HEK293T (cell line): Measurements from ENCODE around the gene WNT9B.

ENCODE experiments used
- CTCF ChIA-PET: fragments of 350-600 bp; formaldehyde crosslinking; extraction: SDS; loops from one replicate; lab custom pipeline; 2021; ENCODE audit warnings: antibody characterized with exemption, inconsistent platforms; lab: Yijun Ruan, JAX
- POLR2A ChIA-PET: fragments of 350-600 bp; formaldehyde crosslinking; extraction: SDS; loops from one replicate; lab custom pipeline; 2020; ENCODE audit warnings: antibody characterized with exemption, inconsistent platforms; lab: Yijun Ruan, JAX
- DNase-seq: peaks from one replicate; pipeline ENCODE4 v3.0.0; 2012; ENCODE audit warnings: mixed read lengths; ENCODE audit errors: extremely low spot score
- ARNT ChIP-seq: fragments of 450-650 bp; IDR thresholded peaks from 2 replicates; pipeline ENCODE4 v1.6.1; 2017; ENCODE audit warnings: mild to moderate bottlenecking
- BHLHE40 ChIP-seq: fragments of 450-650 bp; IDR thresholded peaks from 2 replicates; pipeline ENCODE4 v1.6.1; 2016; ENCODE audit warnings: mild to moderate bottlenecking, moderate library complexity, borderline replicate concordance
- CTBP1 ChIP-seq: fragments of 450-650 bp; IDR thresholded peaks from 2 replicates; pipeline ENCODE4 v1.6.1; 2016; ENCODE audit warnings: borderline replicate concordance
- ELF4 ChIP-seq: fragments of 450-650 bp; IDR thresholded peaks from 2 replicates; pipeline ENCODE4 v1.6.1; 2017; ENCODE audit warnings: antibody characterized with exemption
- FOXA1 ChIP-seq: fragments of 450-650 bp; IDR thresholded peaks from 2 replicates; pipeline ENCODE4 v1.6.1; 2016; ENCODE audit warnings: mild to moderate bottlenecking
- FOXK2 ChIP-seq: fragments of 450-650 bp; IDR thresholded peaks from 2 replicates; pipeline ENCODE4 v1.6.1; 2016; ENCODE audit warnings: mild to moderate bottlenecking
- FOXM1 ChIP-seq: fragments of 450-650 bp; IDR thresholded peaks from 2 replicates; pipeline ENCODE4 v1.6.1; 2017; ENCODE audit warnings: mild to moderate bottlenecking, borderline replicate concordance
- HDGF ChIP-seq: fragments of 450-650 bp; IDR thresholded peaks from 2 replicates; pipeline ENCODE4 v1.6.1; 2017; ENCODE audit warnings: antibody characterized with exemption, borderline replicate concordance
- LEF1 ChIP-seq: fragments of 450-650 bp; IDR thresholded peaks from 2 replicates; pipeline ENCODE4 v1.6.1; 2017; ENCODE audit warnings: mild to moderate bottlenecking, borderline replicate concordance
- NFRKB ChIP-seq: fragments of 450-650 bp; IDR thresholded peaks from 2 replicates; pipeline ENCODE4 v1.6.1; 2016; ENCODE audit warnings: mild to moderate bottlenecking, moderate library complexity
- PKNOX1 ChIP-seq: fragments of 450-650 bp; IDR thresholded peaks from 2 replicates; pipeline ENCODE4 v1.6.1; 2016
- SP1 ChIP-seq: fragments of 450-650 bp; IDR thresholded peaks from 2 replicates; pipeline ENCODE4 v1.6.1; 2017
- SUZ12 ChIP-seq: fragments of 450-650 bp; IDR thresholded peaks from 2 replicates; pipeline ENCODE4 v1.6.1; 2016; ENCODE audit warnings: mild to moderate bottlenecking
- TARDBP ChIP-seq: fragments of 450-650 bp; IDR thresholded peaks from 2 replicates; pipeline ENCODE4 v1.6.1; 2016
- ZNF384 ChIP-seq: fragments of 450-650 bp; IDR thresholded peaks from 2 replicates; pipeline ENCODE4 v1.6.1; 2016

The WNT9B gene

DNA sequence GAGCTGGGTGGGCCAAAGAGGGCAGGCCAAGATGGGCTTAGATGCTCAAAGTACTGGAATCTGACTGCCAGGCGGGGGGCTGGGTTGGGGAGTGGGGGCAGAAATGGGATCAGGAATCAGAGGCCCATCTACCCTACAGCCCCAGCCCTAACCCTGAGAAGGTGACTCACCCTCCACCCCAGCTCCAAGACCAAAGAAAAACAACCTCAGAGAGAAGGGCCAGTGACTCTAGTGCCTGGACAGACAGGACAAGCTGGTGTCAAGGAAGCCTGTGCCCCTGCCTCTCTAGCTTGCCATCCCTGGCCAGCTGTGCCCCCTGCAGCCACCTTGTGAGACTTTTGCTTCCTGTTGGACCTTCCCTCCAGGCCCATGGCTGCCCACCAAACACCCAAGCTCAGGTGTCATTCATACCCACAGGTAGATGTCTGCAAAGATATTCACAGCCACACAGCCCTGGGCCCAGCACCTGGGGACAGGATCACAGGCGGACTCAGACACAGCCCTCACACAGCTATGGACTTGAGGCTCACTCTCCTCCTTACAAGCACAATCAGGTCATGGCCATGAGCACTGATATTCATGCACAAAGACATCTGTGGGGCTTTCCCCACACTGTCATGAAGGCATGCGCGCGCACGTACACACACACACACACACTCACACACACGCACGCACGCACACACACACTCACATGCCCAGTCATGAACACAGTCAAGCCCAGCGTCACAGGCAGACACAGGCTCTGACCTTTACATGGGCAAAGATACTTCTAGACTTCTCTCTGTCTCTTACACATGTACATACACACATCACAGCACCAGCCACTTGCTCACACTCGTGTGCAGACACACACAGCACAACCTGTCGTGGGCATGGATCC is 35.7 kb upstream of the WNT9B start:
- ChIA-PET CTCF (interaction anchor here (0.8 kb wide), 1 partner anchor 20 kb away, joined by 5 read pairs; no protein-coding TSS in a partner anchor), POLR2A (interaction anchor here (1.1 kb wide), 1 partner anchor 11 kb away, joined by 3 read pairs; no protein-coding TSS in a partner anchor)
- DNase-seq: no peak
- TF ChIP-seq PKNOX1 (no peak), LEF1 (no peak), TARDBP (no peak), ZNF384 (no peak), CTBP1 (no peak), FOXM1 (no peak)

DNA sequence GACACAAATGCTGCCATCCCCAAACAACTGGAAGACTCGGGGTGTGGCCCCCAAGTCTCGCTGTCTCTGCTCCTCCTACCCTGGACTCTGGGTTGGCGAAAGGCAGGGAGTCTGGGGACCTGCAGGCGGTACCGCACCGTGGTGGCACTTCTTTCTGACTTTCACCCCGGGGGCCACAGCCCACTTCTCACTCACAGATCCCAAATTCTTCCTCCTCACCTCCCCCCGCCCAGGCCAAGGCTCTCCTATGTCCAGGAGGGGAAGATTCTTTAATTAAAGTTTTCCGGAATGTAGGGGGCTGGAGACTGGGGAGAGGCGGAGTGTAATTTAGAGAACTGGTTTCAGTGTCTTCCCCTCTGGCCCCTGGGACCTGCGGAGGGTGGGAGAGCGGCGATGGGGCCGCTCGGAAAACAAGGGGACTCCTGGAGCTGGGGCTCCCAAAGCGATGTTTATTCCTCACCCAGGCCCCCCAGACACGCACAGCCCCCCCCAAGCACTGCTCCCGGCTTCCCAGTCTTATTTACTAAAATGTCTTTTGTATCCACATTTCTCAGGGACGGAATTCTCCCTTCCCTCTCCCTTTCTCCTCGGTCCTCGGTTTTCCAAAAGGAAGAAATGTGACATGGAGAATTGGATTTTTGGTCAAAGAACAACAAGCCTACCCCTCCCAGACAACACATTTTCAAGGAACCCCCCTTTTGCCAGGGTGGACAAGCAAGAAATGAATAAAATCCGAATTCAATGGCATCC is 34.1 kb upstream of the WNT9B start:
- CTCF ChIA-PET: no interaction called here
- DNase-seq: no peak
- POLR2A ChIA-PET: no interaction called here

DNA sequence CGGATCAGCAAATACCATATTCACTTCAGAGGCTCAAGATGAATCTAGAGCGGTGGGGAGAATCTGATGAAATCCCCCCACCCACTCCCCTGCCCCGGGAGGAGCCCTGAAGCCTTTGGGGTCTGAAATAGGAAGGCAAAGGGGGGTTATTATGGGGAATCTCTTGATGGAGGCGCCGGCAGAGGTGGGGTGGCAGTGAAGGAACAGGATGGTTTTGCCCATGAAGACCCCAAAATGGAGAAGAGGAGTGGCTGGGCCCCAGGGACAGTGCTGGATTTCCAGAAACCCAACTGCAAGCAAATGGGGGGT is 33.5 kb upstream of the WNT9B start:
- ChIA-PET POLR2A (no interaction called here), CTCF (no interaction called here)
- TF ChIP-seq CTBP1 (no peak), ARNT (no peak), ELF4 (no peak), LEF1 (no peak), SP1 (no peak), NFRKB (no peak), SUZ12 (no peak), FOXK2 (no peak), ZNF384 (no peak), TARDBP (no peak), BHLHE40 (no peak), FOXA1 (no peak)
- DNase-seq: no peak

More for the DNA sequence above, 34.1 kb upstream of the WNT9B start:
- no peak for TF ChIP-seq HDGF

GRCh38 chr17:46818316-46818928 is 33.0 kb upstream of the WNT9B start, which contains the start of gene WNT3:
Gene WNT3, minus strand, starts transcription at chr17:46818692. Its CDS starts 95 bp downstream, at chr17:46818597.
- CTCF ChIA-PET: interaction anchor here (0.8 kb wide), 1 partner anchor 161 kb away, joined by 4 read pairs; the partner anchor contains the start of gene RPRML
- POLR2A ChIA-PET: no interaction called here
- DNase-seq: no peak
- TF ChIP-seq FOXK2 (no peak), ELF4 (no peak), PKNOX1 (no peak), LEF1 (no peak), BHLHE40 (no peak), FOXM1 (no peak), ARNT (no peak), SUZ12 (no peak), SP1 (no peak)

DNA sequence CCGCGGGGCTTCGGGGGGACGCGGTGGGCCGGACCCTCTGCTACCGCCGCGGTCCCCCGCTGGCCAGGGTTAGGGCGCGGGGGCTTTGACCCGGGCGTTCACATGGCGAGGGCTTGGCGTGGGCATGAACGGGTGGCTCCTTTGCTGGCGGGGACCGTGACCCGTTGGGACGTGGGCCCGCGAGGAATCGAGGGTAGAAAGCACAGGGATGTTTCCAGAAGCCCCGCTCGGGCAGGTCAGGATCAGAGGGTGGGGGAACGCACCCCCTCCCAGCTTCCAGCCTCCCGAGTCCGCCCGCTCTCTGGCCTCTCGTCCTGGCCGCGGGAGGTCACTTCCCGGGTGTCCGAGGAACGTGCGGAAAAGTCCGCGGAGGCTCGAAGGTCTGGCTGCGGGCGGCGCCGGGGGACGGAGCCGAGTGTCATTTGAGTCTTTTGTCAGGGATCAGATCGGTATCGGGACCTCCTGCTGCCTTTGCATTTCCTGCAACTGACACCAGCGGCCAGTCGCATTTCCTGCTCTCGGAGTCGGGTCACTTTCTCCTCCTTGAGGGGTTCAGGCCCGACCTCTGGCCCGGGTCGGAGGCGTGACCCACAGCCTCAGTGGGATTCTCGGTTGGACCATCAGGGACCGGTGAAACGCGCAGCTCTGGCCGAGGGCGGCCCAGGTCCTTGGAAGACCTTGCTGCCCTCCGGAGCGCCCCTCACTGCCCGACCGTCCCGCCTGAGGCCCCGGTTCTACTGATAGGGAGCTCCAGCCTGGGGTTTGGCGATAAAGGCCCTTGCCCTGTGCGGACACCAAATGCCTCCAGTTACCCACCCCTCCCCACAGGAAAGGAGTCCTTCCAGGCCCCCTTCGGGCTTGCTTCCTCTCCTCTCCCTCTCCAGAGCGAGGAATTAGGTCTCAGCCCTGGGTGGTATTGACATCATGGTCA is 32.2 kb upstream of the WNT9B start:
- POLR2A ChIA-PET: no interaction called here
- CTCF ChIA-PET: interaction anchor here (0.8 kb wide), 1 partner anchor 160 kb away, joined by 4 read pairs; the partner anchor contains the start of gene RPRML
- DNase-seq: no peak
- TF ChIP-seq FOXA1 (no peak), ELF4 (no peak), SUZ12 (no peak), PKNOX1 (no peak), ZNF384 (no peak), HDGF (no peak), CTBP1 (no peak)
